ENCODE results near the gene FOXJ3. TPM values are rescaled to one million over a fixed set of nuclear protein-coding genes. Genes with fewer than 3 reads are reported as not detected.

The FOXJ3 gene
- total and polyA plus RNA-seq, 2 of the 13 experiments (the other 11 are each of a cell fraction or from before 2014, with no cell fraction given), result 16.6 to 48.5 TPM

- TF ChIP-seq, protein P1, sequence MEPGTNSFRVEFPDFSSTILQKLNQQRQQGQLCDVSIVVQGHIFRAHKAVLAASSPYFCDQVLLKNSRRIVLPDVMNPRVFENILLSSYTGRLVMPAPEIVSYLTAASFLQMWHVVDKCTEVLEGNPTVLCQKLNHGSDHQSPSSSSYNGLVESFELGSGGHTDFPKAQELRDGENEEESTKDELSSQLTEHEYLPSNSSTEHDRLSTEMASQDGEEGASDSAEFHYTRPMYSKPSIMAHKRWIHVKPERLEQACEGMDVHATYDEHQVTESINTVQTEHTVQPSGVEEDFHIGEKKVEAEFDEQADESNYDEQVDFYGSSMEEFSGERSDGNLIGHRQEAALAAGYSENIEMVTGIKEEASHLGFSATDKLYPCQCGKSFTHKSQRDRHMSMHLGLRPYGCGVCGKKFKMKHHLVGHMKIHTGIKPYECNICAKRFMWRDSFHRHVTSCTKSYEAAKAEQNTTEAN (CRISPR knock-in tag; conservative IDR thresholded peaks at IDR 0.05), result no peak
- TF ChIP-seq MAF1 (CRISPR knock-in tag; IDR thresholded peaks at IDR 0.05; ENCODE audit: borderline replicate concordance) (no peak), SP2 (CRISPR knock-in tag; IDR thresholded peaks at IDR 0.05) (peak; percentile 52; the same call in 1 of the 2 replicates), ZNF616 (CRISPR knock-in tag; IDR thresholded peaks at IDR 0.05; ENCODE audit: low read depth) (no peak), ZFP36L1 (CRISPR knock-in tag; IDR thresholded peaks at IDR 0.05) (no peak), KAT2B (IDR thresholded peaks at IDR 0.05; ENCODE audit: borderline replicate concordance, low read depth, low read length) (no peak), ZNF879 (CRISPR knock-in tag; IDR thresholded peaks at IDR 0.05) (no peak), FOSL2 (CRISPR knock-in tag; IDR thresholded peaks at IDR 0.05) (no peak), NFE2L1 (CRISPR knock-in tag; IDR thresholded peaks at IDR 0.05; ENCODE audit: borderline replicate concordance) (no peak), MTA3 (CRISPR knock-in tag; IDR thresholded peaks at IDR 0.05) (no peak), POLR2G (IDR thresholded peaks at IDR 0.05; ENCODE audit: low read depth, low read length) (peak; percentile 41; the same call in 1 of the 2 replicates), SKI (IDR thresholded peaks at IDR 0.05; ENCODE audit: partially characterized antibody) (peak; percentile 29), ZNF768 (CRISPR knock-in tag; IDR thresholded peaks at IDR 0.05) (peak; percentile 38; the same call in 1 of the 2 replicates), SNAPC2 (CRISPR knock-in tag; IDR thresholded peaks at IDR 0.05) (no peak), NFRKB (IDR thresholded peaks at IDR 0.05) (no peak), ZNF564 (CRISPR knock-in tag; IDR thresholded peaks at IDR 0.05) (no peak), ZNF543 (CRISPR knock-in tag; IDR thresholded peaks at IDR 0.05) (no peak), SIX1 (CRISPR knock-in tag; IDR thresholded peaks at IDR 0.05; ENCODE audit: borderline replicate concordance) (no peak), PHF8 (CRISPR knock-in tag; IDR thresholded peaks at IDR 0.05) (peak; percentile 49), ATF1 (CRISPR knock-in tag; IDR thresholded peaks at IDR 0.05) (no peak), SMYD3 (CRISPR knock-in tag; IDR thresholded peaks at IDR 0.05) (no peak), MXD4 (CRISPR knock-in tag; IDR thresholded peaks at IDR 0.05) (peak; percentile 19; the same call in 1 of the 2 replicates), POLR2A (IDR thresholded peaks at IDR 0.05; ENCODE audit: insufficient read depth in 1 of 2, low read depth in 2 of 2, low read length in 2 of 2) (peak in 1 of 2 experiments; percentile 62; a peak in 1 of 4 replicates), RNF2 (conservative IDR thresholded peaks at IDR 0.05; ENCODE audit: low read depth) (peak; percentile 76; the same call in 1 of the 2 replicates), ZNF788 (CRISPR knock-in tag; IDR thresholded peaks at IDR 0.05; ENCODE audit: borderline replicate concordance) (0 out of 2 replicates have a peak, but pooled peaks have one; percentile 20), SNAI1 (CRISPR knock-in tag; IDR thresholded peaks at IDR 0.05; ENCODE audit: borderline replicate concordance) (no peak), HHEX (CRISPR knock-in tag; IDR thresholded peaks at IDR 0.05) (no peak), STAG1 (CRISPR knock-in tag; IDR thresholded peaks at IDR 0.05) (no peak), NR2F1 (CRISPR knock-in tag; IDR thresholded peaks at IDR 0.05) (no peak), KLF11 (CRISPR knock-in tag; IDR thresholded peaks at IDR 0.05) (no peak), JUNB (CRISPR knock-in tag; IDR thresholded peaks at IDR 0.05; ENCODE audit: borderline replicate concordance) (no peak)
- TF ChIP-seq, protein P2, sequence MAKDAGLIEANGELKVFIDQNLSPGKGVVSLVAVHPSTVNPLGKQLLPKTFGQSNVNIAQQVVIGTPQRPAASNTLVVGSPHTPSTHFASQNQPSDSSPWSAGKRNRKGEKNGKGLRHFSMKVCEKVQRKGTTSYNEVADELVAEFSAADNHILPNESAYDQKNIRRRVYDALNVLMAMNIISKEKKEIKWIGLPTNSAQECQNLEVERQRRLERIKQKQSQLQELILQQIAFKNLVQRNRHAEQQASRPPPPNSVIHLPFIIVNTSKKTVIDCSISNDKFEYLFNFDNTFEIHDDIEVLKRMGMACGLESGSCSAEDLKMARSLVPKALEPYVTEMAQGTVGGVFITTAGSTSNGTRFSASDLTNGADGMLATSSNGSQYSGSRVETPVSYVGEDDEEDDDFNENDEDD (CRISPR knock-in tag; IDR thresholded peaks at IDR 0.05; ENCODE audit: borderline replicate concordance), result peak; percentile 64; the same call in 1 of the 2 replicates
These were observed 45.7 kb upstream of the FOXJ3 start, which contains the start of gene RIMKLA (continued) for GRCh38 chr1:42380586-42381279.
